GM19193 (cell line): ENCODE measurements around the gene PCTP.

ENCODE experiments used
- POLR2A ChIP-seq: IDR thresholded peaks from 4 replicates; pipeline ENCODE4 v1.6.1; 2011; ENCODE audit not compliant: insufficient read depth, insufficient read length; ENCODE audit errors: extremely low read depth

Gene PCTP

GRCh38 chr17:55825213-55825612, 74.4 kb downstream of the PCTP start:
- no peak for TF ChIP-seq POLR2A
